Heart left ventricle (tissue), 13 donors: ENCODE measurements around the gene SUSD4.

Source experiments
- POLR2A ChIP-seq, 2 donors: fragments of 450-650 bp; IDR thresholded peaks; one replicate each; pipeline ENCODE4 v1.6.1; 2017; ENCODE audit warnings: antibody characterized with exemption in 2 of 2, mild to moderate bottlenecking in 2 of 2, moderate library complexity in 2 of 2
- TF ChIP-seq, protein P1 (sequence below), 12 donors: fragments of 200-600 bp; sonication (generic) in 4 of 12; IDR thresholded peaks; one replicate each; pipeline versions ENCODE4 v1.5.0 to v1.8.0; 2018 to 2022; ENCODE audit warnings: antibody characterized with exemption in 12 of 12, mild to moderate bottlenecking in 5 of 12
- donor health status: ischemic (EF 13 %, LVEDD 7.1; RV severe dilation, severe dysfunction).
- donor health status: DM: no; HTN: yes; CAD: no.
- donor health status: DM: no; HTN: no; CAD: no.
- donor health status: ischemic (EF 25% LVEDD 6.9; RV normal size, moderate dysfunction).
- donor health status: ischemic (EF 25% LVEDD 5.7; RV mildly dilated, moderate dysfunction).
- donor health status: ischemic (EF 35%, LVEDD 5.7; RV mildly dilated, moderate dysfunction).
- donor health status: nonischemic (EF 11% LVEDD 7.7; RV severe dilation, severe dysfunction).
- donor health status: DM: yes; HTN: yes; CAD: no.
- donor health status: PGD.
- donor health status: ischemic (EF 29% LVEDD 5.4; RV normal size, mild dysfunction).
- donor health status: nonischemic (EF 23%, LVEDD 6.1; RV moderate dilation, normal function).

DNA sequence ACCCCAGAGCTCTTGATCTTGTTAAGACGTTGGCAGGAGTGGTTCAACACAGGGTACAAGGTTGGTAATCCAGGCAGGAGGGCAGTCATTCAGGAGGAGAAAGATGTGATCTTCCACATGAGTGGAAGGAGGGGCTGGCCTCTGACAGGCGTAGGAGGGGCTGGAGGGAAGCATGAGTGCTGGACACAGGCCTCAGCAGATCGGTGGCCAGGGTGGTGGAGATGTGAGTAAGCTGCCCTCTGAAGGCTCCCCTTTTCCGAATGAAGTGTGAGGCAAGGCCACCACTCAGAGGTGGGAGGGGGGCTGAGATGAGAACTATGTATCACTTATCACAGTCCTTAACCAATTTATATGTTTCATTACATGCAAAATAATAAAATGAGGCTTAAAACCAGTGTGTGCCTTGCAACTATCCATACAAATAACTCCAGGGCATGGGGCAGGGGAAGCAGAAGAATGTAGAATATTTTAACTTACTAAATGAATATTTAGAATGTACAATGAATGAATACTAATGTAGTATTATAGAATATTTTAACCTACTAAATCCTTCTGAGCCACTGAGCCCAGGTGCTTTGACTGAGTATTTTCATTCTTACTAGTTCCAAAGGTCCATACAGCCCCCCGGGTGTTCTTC, 117.4 kb downstream of the SUSD4 start:
- TF ChIP-seq, protein P1, sequence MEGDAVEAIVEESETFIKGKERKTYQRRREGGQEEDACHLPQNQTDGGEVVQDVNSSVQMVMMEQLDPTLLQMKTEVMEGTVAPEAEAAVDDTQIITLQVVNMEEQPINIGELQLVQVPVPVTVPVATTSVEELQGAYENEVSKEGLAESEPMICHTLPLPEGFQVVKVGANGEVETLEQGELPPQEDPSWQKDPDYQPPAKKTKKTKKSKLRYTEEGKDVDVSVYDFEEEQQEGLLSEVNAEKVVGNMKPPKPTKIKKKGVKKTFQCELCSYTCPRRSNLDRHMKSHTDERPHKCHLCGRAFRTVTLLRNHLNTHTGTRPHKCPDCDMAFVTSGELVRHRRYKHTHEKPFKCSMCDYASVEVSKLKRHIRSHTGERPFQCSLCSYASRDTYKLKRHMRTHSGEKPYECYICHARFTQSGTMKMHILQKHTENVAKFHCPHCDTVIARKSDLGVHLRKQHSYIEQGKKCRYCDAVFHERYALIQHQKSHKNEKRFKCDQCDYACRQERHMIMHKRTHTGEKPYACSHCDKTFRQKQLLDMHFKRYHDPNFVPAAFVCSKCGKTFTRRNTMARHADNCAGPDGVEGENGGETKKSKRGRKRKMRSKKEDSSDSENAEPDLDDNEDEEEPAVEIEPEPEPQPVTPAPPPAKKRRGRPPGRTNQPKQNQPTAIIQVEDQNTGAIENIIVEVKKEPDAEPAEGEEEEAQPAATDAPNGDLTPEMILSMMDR (IDR thresholded peaks at IDR 0.05) = no peak
- no peak for TF ChIP-seq POLR2A (IDR thresholded peaks at IDR 0.05)
